ENCODE measurements around the gene RARG.

The RARG gene

GRCh38 chr12:53161119-53161911 lies 70.7 kb downstream of the RARG start:
- no peak for DNase-seq

GRCh38 chr12:53160673-53161072 lies 71.3 kb downstream of the RARG start:
- no peak for DNase-seq
